GM21526 (cell line): ENCODE results near the gene ERC2.

Experiments
- ATAC-seq: cut with Tn5 transposase; IDR thresholded peaks from one replicate; pipeline ENCODE4 v1.9.1; 2021; ENCODE audit warnings: moderate library complexity; ENCODE audit not compliant: unreplicated experiment, low FRiP score

The ERC2 gene

DNA sequence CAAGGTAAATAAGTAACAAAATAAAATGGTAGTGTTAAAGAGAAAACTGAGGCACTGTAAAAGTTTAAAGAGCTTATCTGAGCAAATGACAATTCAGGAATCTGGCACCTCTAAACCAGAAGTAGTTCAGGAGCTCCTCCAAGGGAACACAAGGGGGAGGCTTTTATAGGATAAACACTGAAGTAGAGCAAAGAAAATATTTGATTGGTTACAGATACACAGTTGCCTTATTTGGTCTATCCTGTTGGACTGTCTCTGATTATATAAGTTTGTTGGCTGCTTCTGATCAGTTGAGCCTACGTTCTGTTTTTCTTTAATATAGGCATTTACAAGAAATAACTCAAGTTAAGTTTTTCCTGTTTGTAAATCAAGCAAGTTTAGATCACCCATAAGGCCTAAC lies 146.9 kb downstream of the ERC2 start:
- ATAC-seq = no peak

DNA sequence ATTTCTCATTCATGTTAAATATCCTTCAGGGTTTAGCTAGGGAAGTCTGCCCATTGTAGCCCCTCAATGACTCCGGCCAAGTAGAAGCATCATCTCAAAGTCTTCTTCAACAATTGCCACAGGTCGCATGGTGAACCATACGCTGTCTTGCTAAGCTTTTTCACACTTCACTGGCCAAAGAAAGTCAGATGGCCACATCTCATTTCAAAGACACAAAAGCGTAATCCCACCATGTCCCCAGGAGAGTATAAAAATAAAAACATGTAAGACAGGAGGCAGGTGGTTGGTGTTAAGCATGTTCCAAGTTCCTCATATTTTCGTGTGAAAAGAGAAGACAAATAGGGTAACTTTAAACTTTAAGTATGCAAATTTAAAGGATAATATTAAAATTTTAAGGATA lies 147.4 kb downstream of the ERC2 start:
- ATAC-seq = no peak

DNA sequence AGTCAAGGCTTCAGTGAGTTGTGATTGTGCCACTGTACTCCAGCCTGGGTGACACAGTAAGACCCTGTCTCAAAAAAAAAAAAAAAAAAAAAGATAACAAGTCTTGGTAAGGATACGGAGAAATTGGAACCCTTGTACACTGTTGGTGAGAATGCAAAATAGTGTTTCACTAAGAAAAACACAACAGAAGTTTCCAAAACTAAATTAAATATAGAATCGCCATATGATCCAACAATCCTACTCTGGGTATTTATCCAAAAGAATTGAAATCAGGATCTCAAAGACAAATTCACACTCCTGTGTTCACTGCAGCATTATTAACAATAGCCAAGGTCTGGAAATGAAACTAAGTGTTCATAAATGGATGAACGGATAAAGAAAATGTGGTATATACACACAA lies 149.4 kb downstream of the ERC2 start:
- no peak for ATAC-seq

DNA sequence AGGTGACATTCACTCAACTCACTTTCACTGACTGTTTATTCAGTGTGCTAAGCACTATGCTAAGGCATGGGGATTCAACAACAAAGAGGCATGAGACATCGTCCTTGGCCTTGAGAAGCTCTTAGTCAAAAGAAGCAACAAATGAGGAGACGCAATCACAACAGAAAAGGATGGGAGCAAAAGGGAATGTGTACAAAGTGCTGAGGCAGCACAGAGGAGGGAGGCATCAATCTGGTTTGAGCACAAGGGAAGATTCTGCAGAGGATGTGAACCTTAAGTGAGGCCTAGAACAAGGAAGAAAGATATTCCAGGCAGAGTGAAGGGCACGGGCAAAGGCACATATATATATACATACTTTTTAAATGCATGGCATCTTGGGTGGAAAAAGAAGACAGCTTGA lies 151.3 kb downstream of the ERC2 start:
- no peak for ATAC-seq

DNA sequence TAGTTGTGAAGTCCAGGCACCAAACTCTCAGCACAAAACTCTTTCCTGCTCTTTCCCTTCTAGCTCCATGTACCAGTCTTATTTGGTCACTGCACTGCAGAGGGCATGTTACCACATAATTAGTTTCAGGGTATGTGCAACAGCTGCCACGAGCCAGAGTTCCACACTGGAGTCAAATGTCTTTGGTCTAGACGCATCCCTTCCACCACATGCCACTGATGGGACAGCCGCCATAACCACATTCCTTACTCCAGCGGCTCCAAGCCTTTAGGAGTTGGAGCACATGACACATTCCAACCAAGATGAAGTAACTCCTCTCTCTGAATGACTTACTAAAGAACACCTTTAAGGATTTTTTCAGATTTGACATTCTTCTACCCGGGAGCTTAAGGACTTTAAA lies 153.4 kb downstream of the ERC2 start:
- ATAC-seq = no peak

DNA sequence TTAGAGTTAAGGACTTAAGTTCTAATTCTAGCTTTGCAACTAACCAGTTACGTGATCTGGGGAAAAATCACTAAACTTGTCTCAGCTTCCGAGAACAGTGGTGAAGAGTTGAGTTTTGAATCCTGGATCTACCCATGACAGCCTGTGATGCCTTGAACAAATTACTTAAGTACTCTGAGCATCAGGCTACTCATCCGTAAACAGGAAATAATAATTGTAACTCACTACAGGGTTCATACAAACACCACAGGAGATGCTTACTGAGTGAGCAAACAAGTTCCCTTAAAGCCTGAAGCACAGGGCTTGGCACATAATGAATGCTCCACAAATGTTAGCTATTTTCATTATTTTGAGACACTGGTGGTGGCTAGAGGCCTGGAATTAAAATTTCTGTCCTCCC lies 158.8 kb downstream of the ERC2 start:
- ATAC-seq = no peak

DNA sequence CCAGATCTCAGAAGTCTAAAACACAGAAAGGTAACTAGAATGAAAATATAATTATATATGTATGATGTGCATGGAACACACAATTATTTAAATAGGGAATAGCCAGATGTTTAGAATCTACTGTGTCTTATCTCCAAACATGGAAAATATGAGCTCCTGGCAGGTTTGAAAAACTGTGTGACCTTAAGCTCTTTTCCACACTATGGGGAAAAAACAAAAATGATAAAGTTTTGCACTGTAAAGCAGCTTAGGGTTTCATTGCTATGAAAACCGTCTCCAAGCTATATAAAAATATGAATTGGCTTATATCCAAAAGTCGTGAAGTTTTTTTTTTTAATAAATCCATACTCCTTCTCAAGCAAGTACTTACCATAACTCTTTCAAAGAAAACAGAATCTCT lies 159.8 kb downstream of the ERC2 start:
- no peak for ATAC-seq

DNA sequence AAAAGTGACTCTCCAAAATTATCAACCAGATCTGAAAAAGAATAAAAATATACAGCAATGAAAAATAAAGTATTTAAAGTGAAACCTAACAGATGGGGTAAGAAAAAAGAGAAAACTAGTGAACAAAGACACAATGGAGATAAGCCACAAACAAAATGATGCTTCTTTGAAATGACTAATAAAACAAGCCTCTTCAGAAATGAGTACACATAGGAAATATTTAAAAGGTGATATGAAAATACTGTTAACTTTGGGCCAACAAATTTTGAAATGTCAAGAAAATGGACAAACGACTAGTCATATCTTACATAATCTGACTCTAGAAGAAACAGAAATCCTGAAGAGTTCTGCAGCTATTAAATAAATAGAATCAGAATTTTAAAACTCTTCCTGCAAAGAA lies 164.2 kb downstream of the ERC2 start:
- no peak for ATAC-seq

DNA sequence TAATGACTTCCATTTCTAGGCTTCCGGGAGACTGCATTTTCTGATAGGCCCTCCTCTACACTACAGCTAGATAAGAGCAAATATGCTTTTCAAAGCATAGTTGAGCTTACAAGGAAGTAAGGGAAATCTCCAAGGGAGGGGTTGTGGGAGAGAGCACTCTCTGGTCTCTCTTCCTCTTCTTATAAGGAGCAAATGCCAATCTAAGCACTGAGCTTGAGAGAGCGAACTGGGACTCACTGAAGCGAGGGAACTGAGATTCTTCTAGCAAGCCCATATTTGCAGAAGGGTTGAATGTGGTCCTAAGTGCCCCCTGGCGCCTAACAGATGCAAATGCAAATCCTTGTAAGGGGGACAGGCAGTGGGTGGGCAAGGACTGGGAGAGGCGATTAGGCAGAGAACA lies 164.8 kb downstream of the ERC2 start:
- ATAC-seq = peak; percentile 77

DNA sequence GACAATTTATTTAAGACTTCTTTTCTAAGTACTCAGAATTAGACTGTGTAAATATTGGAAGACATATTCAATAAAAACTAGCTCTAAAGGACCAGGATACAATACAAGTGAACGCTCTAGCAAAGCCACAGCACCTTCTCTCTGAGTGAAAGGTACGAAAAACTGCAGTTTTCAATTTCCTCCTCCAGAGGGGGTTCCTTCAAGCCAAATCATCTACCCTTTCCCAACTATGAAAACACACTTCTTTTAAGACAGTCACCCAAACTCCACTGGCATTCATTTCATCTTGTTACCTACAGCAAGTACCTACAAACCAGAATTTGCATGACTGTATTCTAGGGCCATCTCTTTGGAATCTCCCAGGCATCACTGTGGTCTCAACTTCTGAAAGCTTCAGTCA lies 165.8 kb downstream of the ERC2 start:
- no peak for ATAC-seq

DNA sequence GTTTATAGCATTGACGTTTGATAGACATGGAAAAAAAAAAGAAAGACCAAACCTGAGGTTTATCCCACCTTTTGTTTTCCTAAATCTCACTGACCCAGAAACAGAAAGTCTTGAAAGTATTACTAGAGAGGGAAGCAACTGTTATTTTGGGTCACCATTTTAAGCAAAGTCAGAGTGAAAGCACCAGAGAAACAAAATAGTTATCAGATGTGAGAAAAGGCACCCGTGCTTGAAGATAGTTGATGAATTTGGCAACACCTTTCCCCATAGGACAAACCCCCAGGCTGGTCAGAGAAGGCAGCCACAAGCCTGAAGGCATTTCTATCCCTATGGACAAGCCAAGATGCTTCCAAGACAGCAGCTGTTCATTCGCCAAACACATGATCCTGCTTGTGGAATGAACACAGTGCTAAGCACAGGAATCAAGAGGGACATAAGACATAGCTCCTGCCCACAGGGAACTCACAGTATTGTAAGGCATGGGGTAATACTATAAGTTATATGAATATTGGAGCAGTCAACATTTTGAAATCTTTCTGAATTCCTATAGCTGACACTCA lies 170.9 kb downstream of the ERC2 start:
- no peak for ATAC-seq

DNA sequence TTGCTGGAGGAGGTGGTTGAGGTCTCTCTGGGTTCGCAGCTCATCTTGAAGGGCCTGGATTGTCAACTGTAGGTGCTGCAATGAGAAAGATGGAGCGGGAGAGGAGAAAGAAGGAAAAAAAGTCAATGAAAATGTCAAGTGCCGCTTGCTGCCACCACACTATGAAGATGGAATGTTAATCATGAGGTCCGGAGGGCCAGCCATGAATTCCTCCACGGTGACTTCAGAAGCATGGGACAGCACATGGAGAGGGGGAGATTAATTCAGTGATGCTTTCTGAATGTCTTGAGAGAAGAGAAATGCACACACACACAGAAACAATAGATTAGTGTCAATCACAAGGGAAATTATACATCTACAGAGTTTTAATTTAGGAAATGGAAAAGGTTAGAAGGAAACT lies 171.9 kb downstream of the ERC2 start:
- ATAC-seq = no peak

DNA sequence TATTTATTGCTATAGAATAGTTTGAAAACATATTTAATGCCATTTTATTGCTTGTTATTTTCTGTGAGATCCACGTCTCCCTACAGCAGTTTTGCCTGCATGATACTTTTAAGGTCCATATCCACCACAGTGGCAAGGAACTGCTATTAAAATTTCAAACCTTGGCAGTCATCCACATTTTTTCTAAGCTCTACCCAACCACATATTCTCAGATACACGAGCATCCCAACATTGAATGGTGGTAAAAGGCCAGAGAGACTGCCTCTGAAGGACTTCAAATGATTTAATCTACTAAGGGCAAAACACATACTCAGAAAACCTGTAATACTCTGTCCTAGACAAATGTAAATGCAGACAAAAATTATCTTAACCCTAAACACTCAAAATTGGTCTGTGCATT lies 173.1 kb downstream of the ERC2 start:
- ATAC-seq = no peak

DNA sequence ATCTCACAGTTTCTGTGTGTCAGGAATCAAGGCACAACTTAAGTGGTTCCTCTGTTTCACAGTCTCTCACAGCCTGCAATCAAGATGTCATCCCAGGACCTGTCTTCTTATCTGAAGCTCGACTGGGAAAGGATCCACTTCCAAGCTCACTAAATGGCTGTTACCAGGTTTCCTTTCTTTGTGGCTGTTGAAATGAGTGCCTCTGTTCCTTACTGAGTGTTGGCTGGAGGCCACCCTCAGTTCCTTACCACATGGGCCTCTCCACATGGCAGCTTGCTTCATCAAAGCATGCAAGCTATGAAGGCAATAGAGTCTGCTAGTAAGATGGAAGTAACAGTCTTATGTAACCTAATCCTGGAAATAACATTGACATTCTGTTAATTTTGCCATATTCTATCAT lies 174.0 kb downstream of the ERC2 start:
- no peak for ATAC-seq

DNA sequence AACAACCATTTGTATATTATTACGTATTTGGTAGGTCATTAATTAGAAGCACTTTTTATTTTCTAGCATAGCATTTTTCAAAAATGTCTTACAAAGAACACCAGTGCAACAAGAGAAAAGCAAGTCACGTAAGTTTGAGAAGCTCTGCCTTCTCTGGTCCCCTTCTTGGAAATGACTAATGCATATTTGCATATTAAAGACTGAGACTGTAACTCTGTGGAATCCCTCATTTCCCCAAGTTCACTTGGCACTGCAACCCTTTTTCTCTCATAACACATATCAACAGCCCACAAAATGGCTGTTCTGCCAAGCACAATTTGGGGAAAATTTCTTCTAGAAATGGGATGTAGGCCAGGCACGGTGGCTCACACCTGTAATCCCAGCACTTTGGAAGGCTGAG lies 176.3 kb downstream of the ERC2 start:
- ATAC-seq = peak; percentile 65

DNA sequence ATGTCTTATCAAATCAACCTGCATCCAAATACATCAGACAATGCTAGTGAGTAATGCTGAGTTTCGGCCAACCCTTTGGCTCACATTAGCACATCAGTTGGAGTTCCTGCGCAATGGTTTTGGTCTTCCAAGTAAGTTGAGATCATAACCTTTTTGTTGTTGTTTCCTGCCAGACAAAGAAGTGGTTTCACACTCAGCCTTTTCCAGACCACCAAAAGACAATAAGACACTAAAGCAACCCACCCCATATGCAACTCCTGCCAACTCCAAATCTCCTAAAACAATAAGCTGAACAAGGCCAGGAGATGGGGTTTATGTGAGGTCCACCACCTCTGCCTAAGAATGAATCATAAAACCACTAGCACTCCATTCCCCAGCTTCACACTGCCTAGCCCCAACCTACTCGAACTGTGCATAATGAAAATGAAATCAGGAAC lies 177.0 kb downstream of the ERC2 start:
- ATAC-seq = peak; percentile 49

DNA sequence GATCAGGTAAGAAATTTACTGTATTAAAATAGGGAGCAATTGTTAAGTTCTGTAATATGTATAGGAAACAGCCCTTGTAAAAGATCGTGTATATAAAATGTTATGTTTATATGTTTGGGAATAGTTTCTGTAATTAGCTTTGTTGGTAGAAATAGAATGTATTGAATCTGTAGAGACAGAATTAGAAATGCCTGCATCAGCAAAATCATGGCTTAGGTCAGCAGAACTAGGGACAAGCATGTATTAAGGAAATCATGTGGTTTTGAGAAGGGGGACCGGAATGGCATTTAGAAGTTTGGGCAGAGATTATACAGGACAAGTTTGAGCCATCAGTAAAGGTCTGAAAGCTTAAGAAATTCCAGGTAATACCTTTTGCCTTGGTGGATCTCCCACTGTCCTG lies 177.9 kb downstream of the ERC2 start:
- ATAC-seq = no peak

DNA sequence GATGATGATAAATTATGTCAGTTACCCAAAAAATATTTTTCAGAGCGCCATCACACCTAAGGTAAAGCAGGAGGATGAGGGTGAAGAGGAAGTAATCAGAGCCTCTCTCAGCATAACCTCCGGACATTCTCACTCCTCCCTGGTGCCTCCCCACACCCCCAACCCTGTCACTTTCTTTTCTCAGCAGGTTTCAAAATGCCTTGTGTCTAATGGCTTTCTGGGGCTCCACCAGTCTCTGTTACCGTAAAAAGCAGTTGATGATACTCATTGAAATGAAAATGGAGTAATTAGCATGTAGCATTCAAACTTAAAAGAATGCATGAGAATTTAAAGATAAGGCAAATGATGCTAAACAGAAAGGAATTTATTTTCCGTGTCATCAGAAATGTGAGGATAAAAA lies 180.0 kb downstream of the ERC2 start:
- ATAC-seq = no peak

DNA sequence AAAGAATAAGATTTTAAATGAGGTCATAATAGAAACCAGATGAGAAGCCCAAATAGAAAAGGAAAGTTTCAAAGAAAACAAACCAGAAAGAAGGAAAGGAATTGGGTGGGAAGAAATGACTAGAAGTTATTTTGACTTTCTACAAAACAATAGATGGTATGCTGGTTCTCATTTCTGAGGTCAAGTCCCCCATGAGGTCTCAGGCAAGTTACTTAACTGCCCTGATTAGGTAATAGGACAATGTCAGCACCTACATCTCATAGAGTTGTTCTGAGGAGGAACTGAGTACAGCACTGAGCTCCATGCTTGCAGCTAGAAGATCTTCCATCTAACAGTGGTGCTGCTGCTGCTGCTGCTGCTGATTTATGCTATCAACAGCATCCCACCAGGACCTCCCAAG lies 185.9 kb downstream of the ERC2 start:
- ATAC-seq = no peak

DNA sequence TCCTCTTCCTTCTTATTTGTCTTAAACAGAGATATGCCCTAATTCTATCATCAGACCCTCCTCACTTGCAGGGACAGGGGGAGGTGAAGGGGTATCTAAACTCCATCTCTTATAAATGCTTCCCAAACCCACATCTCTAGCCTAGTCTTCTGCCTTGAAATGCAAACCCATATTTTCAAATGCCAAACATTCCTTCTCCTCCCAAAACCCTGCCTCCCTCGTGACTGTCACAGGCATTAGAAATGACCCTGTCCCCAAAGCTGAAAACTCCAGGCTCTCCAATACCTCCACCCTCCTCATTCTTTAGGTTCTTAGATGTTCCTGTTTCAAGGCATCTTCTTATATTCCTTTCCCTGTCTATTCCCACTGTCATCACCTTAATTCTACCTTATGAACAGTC lies 191.0 kb downstream of the ERC2 start:
- no peak for ATAC-seq

DNA sequence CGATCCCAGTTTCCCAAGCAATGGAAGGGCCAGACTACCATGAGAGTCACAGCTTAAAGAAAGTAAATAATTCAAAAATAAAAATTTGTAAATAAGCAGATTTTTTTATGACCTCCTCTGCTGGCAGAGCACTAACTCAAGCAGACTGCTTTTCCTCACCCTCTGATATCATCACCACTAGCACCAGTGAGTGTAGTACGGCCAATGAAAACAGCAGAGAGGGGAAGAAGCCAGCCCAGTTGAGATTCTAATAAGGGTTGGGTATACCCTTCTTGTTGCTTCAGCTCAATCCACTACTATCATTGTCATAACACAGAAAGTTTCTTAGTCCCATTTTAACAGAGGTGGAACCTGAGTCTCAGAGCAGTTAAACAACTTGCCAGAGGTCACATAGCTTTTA lies 193.1 kb downstream of the ERC2 start:
- ATAC-seq = no peak

DNA sequence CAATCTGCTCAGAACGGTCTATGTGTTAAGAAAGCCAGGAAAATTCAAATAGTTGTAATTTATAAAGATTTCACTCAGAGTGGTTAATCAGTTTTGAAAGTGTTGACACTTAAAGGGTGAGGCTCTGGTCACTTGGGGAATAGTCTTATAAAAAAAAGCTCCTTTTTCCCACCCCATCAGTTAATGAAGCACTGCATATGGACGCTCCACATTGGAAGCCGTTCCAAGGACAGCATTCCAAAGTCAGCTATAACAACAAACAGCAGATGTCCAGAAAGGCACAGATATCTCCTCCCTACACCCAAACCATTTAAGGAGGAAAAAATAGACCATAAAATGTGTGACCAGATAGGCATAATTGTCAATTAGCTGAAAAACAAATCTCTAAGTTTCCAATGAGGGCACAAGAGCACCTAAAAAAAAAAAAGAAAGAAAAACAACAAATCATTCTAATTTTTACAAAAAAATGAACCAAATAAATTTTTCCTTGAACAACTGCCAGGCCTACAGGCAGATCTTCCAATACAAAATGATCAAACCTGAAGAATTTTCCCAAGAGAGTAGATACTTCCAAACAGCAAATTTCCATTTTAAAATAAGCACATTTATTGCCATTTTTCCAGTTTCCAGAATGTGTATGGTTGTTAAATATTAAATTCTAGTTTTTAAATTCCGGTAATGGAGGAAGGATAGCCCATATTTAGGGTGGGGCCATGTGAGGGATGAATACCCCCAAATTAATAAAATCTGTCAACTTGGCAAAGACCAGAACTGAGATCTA lies 198.3 kb downstream of the ERC2 start:
- no peak for ATAC-seq
